Measurements from ENCODE around the gene NUMB.

- no peak for TF ChIP-seq CTCF (IDR thresholded peaks at IDR 0.05)
- no peak for TF ChIP-seq POLR2A (IDR thresholded peaks at IDR 0.05)
These were observed 125.3 kb downstream of the NUMB start for GRCh38 chr14:73333031-73333430.

All from adrenal gland (tissue), 5 donors.